Ishikawa (cell line): ENCODE measurements around the gene DOCK3.

ENCODE experiments used
- CEBPB ChIP-seq: IDR thresholded peaks from 2 replicates; pipeline ENCODE4 v1.6.1; 2012
- CREB1 ChIP-seq: IDR thresholded peaks from 2 replicates; pipeline ENCODE4 v1.6.1; 2012; ENCODE audit warnings: low read depth
- EGR1 ChIP-seq: IDR thresholded peaks from 2 replicates; pipeline ENCODE4 v1.6.1; 2012
- EP300 ChIP-seq: IDR thresholded peaks from 2 replicates; pipeline ENCODE4 v1.6.1; 2012; ENCODE audit warnings: borderline replicate concordance
- FOXM1 ChIP-seq: IDR thresholded peaks from 2 replicates; pipeline ENCODE4 v1.6.1; 2012; ENCODE audit warnings: low read depth, borderline replicate concordance
- MAX ChIP-seq: IDR thresholded peaks from 2 replicates; pipeline ENCODE4 v1.6.1; 2012
- NFIC ChIP-seq: IDR thresholded peaks from 2 replicates; pipeline ENCODE4 v1.6.1; 2012
- RAD21 ChIP-seq: IDR thresholded peaks from 2 replicates; pipeline ENCODE4 v1.6.1; 2012; ENCODE audit warnings: low read depth
- TAF1 ChIP-seq: IDR thresholded peaks from 2 replicates; pipeline ENCODE4 v1.6.1; 2012; ENCODE audit warnings: low read depth, mild to moderate bottlenecking
- TCF12 ChIP-seq: IDR thresholded peaks from 2 replicates; pipeline ENCODE4 v1.6.1; 2012; ENCODE audit warnings: low read depth
- TEAD4 ChIP-seq: IDR thresholded peaks from 2 replicates; pipeline ENCODE4 v1.6.1; 2012
- YY1 ChIP-seq: IDR thresholded peaks from 2 replicates; pipeline ENCODE4 v1.6.1; 2012; ENCODE audit warnings: low read depth
- ZBTB7A ChIP-seq: IDR thresholded peaks from 2 replicates; pipeline ENCODE4 v1.6.1; 2012; ENCODE audit warnings: low read depth
- TF ChIP-seq, protein P1 (sequence below): IDR thresholded peaks from 2 replicates; pipeline ENCODE4 v1.6.1; 2012
- TF ChIP-seq, protein P2 (sequence below): IDR thresholded peaks from 2 replicates; pipeline ENCODE4 v1.6.1; 2012; ENCODE audit warnings: low read depth, mild to moderate bottlenecking

DOCK3 gene

DNA sequence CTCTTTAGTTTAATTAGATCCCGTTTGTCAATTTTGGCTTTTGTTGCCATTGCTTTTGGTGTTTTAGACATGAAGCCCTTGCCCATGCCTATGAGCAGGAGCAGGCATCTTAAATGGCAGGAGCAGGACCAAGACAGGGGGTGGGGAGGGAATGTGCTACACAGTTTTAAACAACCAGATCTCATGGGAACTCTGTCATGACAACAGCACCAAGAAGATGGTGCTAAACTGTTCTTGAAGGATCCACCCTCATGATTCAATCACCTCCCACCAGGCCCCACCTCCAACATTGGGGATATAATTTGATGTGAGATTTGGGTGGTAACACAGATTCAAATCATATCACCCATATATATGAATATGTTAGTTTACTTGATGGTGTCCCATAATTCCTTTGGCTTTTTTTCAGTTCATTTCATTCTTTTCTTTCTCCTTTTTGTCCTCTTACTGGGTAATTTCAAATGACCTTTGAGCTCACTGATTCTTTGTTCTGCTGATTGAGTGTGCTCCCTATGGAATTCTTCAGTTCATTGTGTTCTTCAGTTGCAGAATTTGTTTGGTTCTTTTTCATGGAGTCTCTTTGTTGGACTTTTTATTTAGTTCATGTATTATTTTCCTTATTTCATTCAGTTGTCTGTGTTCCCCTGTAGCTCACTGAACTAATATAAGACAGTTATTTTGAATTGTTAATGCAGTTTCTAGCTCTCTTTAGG, 62.6 kb downstream of the DOCK3 start:
- TF ChIP-seq TCF12 (no peak), EP300 (no peak), MAX (no peak), CEBPB (no peak), YY1 (no peak), RAD21 (no peak), TEAD4 (no peak), ZBTB7A (no peak), CREB1 (no peak), TAF1 (no peak), EGR1 (no peak), NFIC (no peak), FOXM1 (no peak)
- TF ChIP-seq, protein P1, sequence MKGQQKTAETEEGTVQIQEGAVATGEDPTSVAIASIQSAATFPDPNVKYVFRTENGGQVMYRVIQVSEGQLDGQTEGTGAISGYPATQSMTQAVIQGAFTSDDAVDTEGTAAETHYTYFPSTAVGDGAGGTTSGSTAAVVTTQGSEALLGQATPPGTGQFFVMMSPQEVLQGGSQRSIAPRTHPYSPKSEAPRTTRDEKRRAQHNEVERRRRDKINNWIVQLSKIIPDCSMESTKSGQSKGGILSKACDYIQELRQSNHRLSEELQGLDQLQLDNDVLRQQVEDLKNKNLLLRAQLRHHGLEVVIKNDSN = no peak
- TF ChIP-seq, protein P2, sequence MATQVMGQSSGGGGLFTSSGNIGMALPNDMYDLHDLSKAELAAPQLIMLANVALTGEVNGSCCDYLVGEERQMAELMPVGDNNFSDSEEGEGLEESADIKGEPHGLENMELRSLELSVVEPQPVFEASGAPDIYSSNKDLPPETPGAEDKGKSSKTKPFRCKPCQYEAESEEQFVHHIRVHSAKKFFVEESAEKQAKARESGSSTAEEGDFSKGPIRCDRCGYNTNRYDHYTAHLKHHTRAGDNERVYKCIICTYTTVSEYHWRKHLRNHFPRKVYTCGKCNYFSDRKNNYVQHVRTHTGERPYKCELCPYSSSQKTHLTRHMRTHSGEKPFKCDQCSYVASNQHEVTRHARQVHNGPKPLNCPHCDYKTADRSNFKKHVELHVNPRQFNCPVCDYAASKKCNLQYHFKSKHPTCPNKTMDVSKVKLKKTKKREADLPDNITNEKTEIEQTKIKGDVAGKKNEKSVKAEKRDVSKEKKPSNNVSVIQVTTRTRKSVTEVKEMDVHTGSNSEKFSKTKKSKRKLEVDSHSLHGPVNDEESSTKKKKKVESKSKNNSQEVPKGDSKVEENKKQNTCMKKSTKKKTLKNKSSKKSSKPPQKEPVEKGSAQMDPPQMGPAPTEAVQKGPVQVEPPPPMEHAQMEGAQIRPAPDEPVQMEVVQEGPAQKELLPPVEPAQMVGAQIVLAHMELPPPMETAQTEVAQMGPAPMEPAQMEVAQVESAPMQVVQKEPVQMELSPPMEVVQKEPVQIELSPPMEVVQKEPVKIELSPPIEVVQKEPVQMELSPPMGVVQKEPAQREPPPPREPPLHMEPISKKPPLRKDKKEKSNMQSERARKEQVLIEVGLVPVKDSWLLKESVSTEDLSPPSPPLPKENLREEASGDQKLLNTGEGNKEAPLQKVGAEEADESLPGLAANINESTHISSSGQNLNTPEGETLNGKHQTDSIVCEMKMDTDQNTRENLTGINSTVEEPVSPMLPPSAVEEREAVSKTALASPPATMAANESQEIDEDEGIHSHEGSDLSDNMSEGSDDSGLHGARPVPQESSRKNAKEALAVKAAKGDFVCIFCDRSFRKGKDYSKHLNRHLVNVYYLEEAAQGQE = no peak

DNA sequence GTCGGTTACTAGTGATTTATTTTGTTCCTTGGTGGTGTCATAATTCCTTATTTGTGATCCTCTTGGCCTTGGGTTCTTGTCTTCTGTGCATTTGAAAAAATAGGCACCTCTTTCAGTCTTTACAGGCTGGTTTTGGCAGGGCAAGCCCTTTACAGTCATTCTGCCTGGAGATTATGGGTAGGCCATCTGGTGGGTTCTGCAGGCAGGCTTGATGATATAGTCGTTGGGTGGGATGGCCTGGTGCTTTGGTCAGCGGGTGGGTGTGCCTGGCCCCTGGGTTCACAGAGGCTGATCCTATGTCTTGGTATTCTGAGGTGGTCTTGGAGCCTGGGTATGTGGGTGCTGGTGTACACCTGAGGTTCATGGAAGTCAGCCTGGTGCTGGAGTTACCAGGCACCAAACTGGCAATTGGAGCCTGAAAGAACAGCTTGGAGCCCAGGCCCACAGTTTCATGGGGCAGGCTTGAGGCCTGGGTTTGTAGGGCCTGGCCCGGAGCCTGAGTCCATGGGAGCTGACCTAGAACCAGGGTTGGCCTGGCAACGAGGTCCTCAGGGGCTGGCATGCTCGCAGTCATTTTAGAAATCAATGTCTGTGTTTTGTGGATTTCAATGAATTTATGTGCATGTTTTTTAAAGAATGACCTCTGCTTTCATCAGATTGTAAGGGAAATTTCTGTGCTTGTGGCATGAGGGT, 63.3 kb downstream of the DOCK3 start:
- TF ChIP-seq, protein P2 = no peak
- TF ChIP-seq CEBPB (no peak), EP300 (no peak), FOXM1 (no peak), TCF12 (no peak), YY1 (no peak), NFIC (no peak), EGR1 (no peak)

DNA sequence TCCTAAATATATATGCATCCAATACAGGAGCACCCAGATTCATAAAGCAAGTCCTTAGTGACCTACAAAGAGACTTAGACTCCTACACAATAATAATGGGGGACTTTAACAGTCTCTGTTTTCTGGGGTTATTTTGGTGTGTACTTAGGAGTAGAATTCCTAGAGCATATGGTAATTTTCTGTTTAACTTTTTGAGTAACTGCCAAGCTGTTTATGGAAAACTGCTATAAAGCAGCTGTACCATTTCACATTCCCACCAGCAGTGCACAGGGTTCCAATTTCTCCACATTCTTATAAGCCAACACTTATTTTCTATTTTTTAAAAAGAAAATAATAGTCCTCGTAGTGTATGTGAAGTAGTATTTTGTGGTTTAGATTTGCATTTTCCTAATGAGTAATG, 68.9 kb downstream of the DOCK3 start:
- TF ChIP-seq, protein P1 = no peak
- TF ChIP-seq TCF12 = no peak
- TF ChIP-seq CREB1 = no peak
- no peak for TF ChIP-seq RAD21
- no peak for TF ChIP-seq CEBPB
- no peak for TF ChIP-seq YY1
- no peak for TF ChIP-seq NFIC
- TF ChIP-seq TEAD4 = no peak
- no peak for TF ChIP-seq ZBTB7A
- no peak for TF ChIP-seq TAF1
- no peak for TF ChIP-seq FOXM1
- no peak for TF ChIP-seq EP300
- no peak for TF ChIP-seq EGR1

- TF ChIP-seq FOXM1 (no peak), RAD21 (no peak), ZBTB7A (no peak), NFIC (no peak), CREB1 (no peak), TEAD4 (no peak), YY1 (no peak), CEBPB (no peak), EGR1 (no peak), MAX (no peak), EP300 (no peak), TCF12 (no peak), TAF1 (no peak)
- TF ChIP-seq, protein P1 = no peak
- TF ChIP-seq, protein P2 = no peak
Observed at GRCh38 chr3:50749822-50750221, 75.1 kb downstream of the DOCK3 start.
